Stimulated activated CD8-positive, alpha-beta memory T cell treated with anti-CD3 and anti-CD28 coated beads, Interleukin-15, amount 100 ng/mL, for 48 hours (primary cell): Measurements from ENCODE around the gene TP53AIP1.

Source experiments
- DNase-seq, 2 donors: peaks; one replicate each; pipeline ENCODE4 v3.0.0-alpha.2; 2020; ENCODE audit warnings: low read depth in 2 of 2

Gene TP53AIP1, protein sequence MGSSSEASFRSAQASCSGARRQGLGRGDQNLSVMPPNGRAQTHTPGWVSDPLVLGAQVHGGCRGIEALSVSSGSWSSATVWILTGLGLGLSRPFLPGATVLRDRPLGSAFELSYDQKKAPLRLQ

DNA sequence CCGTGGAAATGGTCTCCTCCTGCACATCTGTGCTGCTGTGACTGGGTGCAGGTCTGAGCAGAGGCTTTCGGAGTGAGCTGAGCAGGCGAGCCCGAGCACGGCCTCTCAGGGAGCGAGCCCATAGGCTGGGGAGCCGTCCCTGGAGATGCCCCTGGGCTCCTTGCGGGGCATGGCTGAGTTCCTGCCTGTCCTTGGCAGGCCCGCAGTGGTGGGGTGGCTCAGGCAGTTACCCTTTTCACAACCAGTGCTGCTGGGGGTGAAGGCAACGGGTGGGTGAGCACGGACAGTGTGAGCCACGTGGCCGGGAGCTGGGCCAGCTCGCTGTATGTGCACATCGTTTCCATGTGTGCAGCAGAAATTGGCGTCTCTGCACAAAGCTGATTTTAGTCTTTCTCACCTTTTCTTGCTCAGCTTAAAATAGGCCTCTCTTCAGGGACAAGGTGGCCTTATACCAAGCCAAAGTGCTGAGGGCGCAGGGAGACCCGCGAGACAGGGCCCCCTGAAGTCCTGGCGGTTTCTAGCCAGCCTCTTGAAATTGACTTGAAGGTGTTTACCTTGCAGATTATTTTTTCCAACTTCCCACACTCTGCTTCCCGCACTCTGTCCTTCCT lies at the start of gene TP53AIP1:
Gene TP53AIP1, minus strand, starts transcription at position 55 of the 611 bp plus-strand sequence. CDS start 5,053 bp downstream, outside the sequence.
- no peak for DNase-seq

DNA sequence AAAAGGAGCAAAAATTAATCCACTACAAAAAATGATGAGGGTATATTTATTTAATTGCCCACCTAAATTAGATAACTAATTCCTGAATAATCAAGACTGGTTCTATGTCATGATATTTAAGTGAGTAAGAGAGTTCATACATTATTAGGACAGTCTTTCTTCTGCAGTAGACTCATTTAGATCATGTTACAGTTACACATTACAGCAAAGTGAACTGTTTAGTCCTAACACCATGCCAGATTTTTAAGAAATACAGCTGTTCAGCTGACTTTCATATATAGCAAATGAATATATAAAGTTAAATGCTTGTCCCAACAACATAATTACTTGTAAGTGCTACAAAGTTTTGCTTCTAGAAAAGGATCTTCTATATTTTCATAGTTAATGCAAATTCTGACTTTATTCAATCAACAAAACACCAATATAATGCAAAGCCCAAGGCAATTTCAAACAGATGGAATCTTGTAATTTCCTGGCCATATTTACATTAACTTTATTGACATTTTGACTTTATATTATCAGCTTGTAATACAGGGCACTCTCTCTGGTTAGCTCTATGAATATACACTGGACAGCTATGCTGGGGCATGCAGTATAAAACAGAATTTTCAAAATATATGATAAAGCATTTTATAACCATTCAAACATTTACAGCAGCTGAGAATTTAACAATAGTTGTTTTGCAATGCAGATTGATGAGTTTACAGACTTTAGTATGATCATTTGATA lies 45.7 kb upstream of the TP53AIP1 start:
- DNase-seq: no peak

DNA sequence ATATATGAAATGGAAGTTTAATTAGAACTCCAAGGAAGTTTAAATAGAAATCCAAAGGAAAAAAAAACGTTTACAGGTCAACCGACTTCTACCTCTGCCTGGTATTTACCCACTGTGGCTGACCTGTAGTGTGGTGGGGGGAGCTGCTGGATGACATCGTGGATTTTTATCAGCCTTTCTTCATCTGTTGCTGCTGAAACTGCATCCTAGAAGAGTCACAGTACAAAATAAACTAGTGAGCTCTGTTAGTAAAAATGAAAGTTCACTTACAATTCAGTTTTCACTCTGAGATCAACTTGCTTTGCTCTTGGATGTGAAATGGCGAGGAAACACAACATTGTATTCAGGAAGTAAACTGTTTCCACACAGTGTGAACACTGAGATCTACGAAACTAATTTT lies 43.2 kb upstream of the TP53AIP1 start:
- DNase-seq: no peak

DNA sequence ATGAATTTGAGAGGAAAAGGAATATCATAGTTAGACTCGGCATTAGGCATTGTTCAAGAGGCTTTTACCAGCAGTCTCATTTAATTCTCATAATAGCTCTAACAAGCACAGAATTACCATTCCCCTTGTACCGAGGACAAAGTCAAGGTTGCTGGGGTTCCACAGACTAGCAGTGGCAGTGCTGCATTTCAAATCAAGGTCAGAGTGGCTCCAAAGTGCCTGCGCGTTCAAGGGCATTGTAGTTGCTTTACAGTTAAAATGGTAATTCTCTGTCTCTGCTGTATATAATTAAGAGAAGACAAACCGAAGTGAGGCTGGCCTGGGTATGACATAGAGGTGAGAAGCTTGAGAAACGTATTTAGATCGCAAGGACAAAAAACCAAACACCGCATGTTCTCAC lies 40.4 kb upstream of the TP53AIP1 start:
- no peak for DNase-seq

DNA sequence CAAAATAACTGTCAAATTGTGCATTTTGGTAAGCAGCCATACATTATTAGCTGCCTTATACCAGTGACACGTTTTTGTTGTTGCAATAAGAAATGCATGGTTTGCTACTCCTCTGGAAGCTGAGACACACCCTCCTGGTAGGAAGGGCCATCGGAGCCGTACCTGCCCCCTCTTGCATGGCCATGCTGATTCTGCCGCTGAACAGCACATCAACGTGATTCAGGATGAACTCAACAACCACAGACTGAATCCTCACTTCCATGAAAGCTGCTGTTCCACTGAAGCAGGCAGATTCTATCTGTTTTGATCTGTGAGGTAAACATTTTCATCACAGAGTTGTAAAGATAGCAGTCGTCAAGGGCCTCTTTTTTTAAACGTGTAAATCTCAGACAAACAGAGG lies 38.6 kb upstream of the TP53AIP1 start:
- DNase-seq: no peak

DNA sequence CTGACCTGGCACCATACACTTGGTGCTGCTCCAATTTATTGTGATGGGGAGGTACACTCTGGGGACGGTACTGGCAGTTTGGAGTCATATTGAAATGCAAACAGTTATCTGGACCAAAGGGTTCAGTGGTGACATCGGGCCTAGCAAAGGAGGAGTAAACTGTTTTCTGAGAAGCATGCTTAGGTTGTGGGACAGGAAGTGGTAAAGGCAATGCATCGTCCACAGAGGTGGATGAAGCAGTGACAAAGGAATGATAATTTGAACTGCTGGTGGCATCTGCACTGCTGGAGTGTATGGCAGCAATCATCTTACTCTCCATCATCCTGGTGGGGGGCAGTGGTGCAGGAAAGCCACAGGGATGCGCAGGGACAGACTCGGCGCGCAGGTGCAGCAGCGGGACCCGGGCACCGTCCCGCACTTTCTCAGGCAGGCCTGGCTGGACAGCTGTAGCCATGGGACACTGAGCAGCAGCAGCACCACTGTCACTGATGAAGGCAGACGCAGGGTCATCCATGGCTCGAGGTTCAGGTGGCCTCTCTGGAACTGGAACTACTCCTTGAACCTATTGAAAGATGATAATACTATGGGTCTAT lies 28.0 kb upstream of the TP53AIP1 start:
- DNase-seq: no peak

DNA sequence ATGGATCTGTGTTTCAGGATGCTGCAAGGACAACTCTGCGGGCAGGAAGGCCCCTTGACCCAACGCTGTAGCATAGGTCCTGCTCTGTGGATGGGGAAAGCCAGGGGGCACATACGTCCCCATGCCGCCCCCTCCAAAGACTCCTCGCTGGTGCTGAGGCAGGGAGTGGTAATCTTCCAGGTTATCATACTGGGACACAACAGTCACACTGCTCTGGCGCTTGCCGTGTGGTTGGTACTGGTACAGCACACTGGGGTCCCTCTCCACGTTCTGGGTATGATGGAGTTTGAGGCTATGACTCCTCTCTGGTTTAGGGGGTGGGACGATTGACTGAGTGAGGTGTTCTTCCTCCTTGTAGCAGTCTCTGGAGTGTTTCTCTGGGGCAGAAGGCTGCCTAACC lies 26.2 kb upstream of the TP53AIP1 start:
- no peak for DNase-seq

DNA sequence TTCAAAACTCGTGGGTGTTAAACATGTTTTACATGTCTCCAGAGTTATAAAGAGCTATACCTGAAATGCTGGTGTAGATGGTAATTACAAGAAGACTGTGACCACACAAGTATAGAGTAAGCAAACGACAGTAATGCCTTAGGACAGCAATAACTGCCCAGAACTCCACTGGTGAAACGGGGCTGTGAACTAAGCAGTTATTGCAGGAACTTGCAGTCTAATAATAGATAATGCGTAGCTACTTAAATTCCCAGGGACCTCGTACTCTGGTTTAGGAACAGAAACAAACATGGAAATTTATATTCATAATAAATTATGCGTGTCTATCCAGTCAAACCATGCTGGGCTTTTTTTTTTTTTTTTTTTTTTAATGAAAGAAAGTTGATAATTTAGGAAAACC lies 24.9 kb upstream of the TP53AIP1 start:
- DNase-seq: no peak

DNA sequence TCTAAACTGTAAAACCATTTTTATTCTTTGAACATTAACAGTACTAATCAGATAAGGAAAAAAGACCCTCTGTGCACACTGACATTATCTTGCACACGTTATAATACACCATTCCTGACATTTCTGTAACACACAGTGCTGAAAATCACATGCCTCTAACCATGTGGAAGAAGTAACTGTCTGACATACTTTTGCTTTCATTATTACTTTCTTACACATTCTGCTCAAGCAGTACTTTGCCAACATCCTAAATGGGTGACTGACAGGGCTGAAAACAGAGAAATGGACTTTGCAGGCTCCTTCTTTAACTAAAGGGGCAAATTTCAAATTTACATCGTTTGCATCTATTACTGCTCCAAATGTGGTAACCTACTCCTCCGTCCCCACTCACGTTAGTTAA lies 22.8 kb upstream of the TP53AIP1 start:
- DNase-seq: no peak

DNA sequence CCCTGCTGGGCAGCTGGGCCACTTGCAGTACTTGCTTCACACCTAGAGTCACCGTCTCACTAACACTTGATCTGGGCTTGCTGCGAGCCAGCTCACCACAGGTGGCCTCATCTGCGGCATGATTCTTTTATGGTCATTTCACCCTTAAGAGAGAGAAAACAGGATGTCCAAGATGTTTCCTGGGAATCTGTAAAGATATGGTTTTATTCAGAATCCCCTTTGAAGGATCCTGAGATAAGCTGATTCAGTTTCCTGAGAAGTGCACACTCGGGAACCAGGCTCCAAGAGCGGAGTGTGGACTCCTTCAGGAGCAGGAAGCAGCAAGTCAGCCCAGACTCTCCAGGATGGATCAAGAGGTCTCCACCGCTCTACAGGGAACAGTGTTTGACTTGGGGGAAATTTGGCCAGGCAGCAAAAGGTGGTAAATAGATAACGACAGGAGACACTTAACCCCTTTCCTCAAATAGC lies 21.8 kb upstream of the TP53AIP1 start:
- no peak for DNase-seq

DNA sequence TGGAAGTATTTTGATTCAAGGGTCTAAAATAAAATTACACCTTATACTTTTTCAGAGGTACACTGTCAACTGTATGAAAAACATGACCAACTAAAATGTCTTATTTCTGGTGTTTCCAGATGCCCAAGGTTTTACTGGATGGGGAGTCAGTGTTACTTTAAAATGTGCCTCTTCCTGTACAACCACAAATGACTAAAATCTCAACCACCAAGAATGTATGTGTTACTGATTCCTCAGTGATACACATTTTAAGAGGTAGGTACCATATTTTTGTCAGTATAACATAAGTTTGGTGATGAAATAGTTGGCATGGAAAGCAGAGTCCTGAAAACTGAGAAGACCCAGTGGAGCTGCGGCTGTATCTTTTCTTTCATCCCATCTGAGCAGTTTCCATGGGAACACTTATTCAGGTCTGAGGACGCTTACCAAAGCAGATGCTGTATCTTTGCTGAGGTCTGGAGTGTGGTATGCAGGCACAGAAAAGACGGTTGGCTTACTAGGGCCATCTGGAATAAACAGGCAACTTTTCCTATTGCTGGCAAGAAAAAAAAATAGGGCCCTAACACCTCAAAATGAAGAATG lies 21.2 kb upstream of the TP53AIP1 start:
- DNase-seq: no peak

DNA sequence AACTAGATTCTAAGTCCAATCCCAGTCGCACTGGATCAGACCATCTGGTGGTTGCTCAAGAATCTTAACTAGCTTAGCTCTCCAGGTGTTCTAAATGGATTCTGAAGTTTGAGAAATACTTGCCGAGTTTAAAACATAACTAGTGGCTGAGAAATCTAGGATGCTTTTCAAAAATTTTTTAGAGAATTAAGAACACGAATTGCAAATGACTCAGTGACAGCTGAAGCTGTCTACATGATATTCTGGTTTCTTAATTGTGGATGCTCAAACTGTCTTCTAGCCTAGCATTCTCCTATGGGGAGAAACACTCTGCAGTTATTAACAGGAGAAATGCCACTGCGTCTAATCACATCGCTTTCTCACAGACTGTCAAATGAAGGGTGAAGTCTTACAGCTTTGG lies 20.2 kb upstream of the TP53AIP1 start:
- DNase-seq: no peak

DNA sequence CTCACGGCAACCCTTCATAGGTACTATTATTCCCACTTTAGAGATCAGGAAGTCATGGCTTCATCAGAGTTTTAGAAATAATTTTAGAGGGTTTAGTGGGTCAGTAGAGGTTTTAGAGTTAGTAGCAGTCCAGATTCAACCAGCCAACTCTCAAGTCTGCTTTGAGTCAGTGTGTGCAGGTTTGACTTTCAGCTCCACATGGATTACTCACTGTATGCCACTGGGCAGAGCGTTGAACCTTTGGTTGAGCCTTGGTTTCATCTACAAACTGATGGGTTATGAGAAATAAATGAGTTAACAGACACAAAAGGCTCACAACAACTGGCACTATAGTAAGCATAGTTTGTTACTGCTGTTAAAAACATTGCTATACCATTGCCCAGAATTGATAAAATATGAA lies 19.0 kb upstream of the TP53AIP1 start:
- no peak for DNase-seq

DNA sequence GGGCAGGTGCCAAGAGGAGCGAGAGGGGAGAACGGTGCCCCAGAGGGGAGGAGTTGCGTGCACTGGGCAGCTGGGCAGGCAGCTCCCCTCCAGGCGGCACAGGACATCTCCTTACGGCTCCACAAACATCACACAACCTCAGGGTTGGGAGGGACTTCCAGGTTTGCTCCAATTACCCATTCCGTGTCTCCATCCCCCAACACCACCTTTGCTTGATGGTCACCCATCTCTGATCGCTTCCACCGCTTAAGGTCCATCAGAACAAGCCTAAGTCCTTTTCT lies 14.5 kb upstream of the TP53AIP1 start:
- DNase-seq: no peak

DNA sequence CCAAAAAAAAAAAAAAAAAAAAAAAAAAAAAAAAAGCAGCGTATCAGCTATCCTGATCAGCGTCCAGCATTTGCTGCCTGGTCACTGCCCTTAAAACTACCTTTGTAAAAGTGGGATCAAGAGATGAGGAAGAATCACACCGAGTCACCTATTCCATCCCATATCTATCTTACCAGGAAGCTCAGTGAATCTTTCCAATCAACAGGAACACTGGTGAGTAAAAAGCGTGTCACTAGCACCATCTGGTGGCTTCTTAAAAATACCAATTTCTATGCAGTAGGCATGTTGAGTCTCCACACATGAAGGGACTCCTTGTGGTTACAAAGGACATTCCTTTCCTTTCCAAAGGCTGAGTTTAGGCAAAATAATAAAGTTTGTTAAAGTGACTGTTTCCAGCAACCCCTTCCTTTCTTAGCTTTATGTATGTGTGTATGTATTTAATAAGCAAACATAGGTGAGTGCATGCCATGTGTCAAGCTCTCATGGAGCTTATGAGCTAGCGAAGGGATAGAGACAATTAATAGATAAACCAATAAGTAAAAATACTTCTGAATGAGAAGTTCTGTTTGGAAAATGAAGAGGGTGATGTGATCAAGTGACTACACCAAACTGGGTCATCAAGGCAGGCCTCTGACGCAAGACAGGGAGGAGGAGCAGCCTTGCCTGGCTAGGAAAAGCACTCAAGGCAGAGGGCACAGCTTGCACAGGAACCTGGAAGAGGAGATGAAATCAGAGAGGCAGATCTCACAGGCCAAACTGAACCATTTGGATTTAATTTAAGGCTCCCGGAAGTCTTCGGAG lies 13.9 kb upstream of the TP53AIP1 start:
- no peak for DNase-seq

DNA sequence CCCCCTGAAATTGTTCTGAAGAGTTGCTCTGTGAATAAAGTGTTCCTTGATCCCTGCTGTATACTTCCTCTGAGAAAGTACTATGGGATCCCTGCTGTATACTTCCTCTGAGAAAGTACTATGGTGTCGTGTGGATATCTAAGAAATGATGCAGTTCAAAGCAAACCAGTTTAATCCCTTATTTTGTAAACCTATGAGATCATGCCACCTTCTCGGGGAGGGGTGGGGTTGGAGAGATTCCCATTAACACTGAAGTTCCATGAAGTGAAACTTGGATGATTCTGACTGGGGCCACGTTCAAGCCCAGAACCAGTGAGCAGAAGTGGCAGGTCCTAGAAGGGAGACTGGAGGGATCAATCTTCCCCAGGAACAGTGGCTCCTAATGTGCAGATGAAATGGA lies 13.0 kb upstream of the TP53AIP1 start:
- DNase-seq: no peak

DNA sequence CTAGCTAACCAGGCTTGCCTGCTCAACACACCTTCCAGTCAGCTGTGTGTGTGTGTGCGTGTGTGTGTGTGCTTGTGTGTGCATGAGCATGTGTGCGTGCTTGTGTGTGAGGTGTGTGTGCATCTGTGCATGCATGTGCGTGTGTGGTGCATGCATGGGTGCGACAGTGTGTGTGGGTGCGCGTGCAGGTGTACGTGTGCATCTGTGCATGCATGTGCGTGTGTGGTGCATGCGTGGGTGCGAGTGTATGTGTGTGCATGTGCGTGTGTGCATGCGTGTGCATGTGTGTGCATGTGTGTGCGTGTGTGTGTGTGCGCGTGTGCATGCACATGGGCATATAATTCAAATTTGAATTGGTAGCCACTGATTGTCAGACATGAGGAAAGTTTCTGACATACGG lies 10.5 kb upstream of the TP53AIP1 start:
- DNase-seq: no peak

DNA sequence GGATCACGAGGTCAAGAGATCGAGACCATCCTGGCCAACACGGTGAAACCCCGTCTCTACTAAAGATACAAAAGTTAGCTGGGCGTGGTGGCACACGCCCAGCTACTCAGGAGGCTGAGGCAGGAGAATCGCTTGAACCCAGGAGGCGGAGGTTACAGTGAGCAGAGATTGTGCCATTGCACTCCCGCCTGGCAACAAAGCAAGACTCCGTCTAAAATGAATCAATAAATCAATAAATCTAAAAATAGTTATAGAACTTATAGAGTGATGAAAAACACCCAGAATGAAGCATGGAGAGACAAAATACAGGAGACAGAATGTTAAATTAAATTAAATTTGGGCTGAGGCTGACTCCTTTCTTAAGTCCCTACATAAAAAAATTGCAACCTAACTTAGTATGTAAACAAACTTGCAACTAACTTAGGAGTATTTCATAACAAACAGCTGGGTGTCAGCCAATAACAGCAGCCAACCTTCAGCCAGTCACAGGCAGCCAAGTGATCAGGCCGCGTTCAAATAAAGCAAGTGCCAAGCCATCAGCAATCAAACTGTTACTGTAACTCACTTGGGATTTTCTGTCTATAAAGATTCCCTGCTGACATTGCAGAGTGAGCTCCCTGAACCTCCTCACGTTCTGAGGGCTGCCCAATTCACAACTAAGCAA lies 7.3 kb upstream of the TP53AIP1 start:
- no peak for DNase-seq

DNA sequence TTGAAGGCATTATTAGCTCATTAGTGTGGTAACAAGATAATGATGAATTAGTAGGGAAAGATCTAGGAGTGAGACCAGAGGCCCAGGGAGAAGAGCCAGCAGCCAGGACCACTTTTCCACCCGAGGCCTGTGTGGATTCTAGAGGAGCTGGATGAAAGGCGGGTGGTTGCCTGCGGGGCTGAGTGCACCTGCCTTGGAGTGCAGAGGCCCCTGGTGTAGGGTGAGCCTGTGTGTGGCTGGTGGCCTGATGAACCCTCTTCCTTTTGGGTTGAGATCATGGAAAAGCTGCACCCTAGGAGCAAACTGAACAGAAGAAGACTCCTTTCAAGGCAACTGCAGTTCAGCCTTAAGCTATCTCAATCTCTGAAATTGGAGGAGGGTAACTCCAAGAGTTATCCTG lies 5.9 kb upstream of the TP53AIP1 start:
- DNase-seq: no peak

DNA sequence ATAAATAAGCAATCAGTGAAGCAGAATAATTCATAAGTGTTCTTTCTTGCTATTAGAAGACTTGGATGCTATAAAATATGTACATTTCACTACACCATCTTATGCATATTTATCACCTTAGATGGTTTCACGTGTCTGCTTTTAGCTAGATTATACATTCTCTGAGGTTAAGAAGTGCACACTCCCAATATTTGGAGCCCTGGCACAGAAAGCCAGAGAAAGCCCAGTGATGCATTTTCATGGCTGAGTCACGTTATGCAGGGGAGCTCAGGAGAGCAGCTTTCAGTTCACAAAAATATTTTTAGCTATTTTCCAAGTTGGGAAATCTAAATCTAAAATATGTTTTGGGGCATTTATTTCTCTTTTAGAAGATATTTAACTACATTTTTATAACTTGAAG lies 5.1 kb upstream of the TP53AIP1 start:
- DNase-seq: no peak

DNA sequence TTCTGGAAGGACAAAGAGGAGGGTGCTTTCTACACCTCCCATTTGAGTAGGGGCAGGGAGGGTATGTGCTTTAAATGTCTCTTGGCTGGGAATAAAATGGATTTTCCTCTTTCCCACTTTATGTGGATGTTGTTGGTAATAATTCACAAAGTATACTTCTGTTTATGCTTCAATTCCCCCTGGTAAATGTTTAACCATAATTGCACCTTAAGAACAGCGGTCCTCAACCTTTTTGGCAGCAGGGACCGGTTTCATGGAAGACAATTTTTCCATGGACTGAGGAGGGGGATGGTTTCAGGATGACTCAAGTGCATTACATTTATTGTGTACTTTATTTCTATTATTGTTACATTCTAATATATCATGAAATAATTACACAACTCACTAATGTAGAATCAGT lies 4.0 kb upstream of the TP53AIP1 start:
- DNase-seq: no peak
